NCI-H1105 treated with DMSO at 0.1 percent for 48 hours (cell line): Measurements from ENCODE around the gene TFAP2D.
A peak's percentile ranks its signal among the peaks of the same experiment; 100 is the strongest.

Experiments used
- DNase-seq: peaks from one replicate; lab custom pipeline; 2025; lab: John Stamatoyannopoulos, UW

TFAP2D gene

DNA sequence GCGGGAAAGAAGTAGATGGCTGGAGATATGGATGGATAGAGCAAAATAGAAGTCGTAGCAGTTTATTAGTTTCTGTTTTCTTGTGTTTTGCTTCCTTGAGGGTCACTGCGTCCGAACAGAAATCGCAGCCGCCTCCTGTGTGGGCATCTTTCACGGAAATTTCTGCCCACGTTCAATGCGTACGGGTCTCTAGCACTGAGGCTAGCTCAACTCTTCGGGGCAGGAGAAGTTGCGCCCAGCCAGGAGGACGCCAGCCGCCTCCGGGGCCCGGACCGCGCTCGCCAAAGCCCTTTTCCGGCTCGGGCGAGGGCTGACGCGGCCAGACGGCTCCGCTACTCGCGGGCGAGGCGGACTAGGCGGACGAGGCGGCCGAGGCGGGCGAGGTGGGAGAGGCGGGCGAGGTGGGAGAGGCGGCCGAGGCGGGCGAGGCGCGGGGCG, 106.2 kb downstream of the TFAP2D start:
- DNase-seq: no peak

DNA sequence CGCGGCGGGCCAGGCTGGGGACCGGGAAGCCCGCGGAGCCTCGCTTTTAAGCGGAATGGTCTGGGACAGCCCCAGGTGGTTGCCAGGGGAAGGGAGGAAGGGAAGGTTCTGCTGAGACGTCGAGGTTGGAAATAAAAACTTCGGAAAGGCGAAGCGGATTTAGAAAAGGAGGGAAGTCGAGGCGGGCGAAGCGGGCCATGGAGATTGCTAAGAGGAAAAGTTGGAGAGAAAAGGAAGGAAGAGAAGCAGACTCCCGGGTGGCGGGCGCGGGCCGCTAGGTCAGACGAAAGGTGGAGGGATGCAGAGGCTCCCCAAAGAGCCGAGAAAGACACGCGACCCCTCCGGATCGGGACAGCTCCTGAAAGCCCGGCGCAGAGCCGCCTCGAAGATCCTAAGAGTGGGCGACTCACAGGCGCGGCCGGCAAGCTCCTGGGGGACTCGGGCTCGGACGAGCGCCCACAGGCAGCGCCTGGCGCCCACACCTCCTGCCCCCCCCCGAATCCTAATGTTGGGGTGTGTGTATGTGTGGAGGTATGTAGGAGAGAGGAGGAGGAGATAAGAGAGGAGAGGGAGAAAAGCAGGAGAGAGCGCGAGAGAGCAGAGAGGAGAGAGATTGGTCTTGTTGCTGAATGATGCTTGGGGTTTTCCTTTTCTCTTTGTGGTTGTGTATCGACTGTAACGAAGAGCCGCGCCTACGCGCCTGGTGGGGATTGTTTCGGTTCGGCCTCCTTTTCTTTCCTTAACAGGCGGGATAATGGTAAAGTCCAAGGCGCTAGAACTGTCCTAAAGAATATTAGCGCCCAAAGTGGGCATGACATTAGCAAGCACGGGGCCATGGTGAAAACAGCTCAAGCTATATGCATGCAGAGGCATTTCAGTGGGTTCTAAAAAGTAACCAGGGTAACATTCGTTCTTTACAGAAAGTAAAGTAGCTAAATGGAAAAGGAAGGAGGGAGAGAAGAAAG, 106.9 kb downstream of the TFAP2D start:
- DNase-seq: no peak

DNA sequence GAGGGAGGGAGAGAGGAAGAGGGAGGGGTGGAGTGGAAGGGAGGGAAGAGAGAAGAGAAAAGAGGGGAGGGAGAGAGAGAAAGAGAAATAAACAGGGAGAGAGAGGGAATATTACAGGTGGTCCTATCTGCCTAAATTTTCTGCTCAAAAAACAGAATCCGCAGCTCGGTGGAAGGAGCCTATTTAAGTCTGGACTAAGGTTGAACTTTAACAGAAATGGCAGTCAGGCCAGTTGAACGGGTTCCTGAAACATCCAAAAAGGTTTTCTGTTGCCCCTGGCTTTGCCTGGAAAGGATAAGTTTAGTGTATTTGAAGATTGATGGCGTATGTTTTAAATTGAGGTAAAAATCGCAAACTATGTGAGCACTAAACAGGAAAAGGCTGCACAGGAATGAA, 107.5 kb downstream of the TFAP2D start:
- no peak for DNase-seq

DNA sequence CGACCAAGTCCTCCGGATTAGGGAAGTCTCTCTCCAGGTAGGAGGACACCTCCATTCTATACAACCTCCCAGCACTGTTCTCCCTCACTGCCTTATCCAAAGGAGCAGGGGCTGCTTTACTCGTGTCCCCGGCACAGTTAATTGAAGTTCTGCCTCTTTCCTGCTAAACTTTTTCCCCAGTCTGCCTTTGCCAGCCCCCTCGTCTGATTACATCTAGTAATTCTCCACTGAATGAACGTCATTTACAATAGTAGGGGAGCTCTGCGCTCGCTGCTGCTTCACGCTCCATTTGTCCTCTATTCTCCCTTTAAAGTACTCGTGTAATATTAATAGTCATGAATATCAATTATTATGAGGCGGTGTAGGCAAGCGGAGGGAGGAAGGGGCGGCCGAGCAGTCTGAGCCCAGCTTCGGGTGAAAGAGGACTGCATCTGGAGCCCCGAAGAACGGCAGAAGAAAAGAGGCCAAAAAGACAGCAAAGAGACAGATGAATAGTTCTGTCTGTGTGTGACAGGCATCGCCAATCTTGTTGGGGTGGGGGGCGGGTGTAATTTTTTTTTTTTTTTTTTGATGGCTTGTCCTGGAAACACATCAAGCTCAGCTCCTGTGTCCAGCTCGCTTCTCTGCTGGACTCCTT, 108.2 kb downstream of the TFAP2D start:
- peak; percentile 85 for DNase-seq

DNA sequence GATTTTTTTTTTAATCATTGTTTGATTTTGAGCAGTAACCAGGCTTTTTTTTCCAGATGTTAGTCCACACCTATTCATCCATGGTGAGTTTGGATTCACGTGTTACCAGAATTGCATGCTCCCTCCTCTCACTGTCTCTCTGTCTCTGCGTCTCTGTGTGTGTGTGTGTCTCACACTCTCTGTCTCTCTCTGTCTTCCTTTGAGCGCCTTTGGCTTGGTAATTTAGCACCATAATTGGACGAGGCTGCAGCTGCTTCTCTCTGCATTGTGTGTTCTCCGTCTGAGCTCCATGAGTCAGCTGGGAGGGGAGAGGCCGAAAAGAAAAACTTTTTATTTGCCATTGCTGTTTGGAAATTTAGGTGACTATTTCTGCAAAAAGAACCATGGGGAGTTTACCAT, 108.8 kb downstream of the TFAP2D start:
- peak; percentile 80 for DNase-seq
